Smooth muscle cell (in vitro differentiated cells): ENCODE results near the gene ANKRD63. TPM values are rescaled to one million over a fixed set of nuclear protein-coding genes. Genes with fewer than 3 reads are reported as not detected.

Source experiments
- DNase-seq: peaks from one replicate; lab custom pipeline; 2025; ENCODE audit not compliant: unreplicated experiment; lab: John Stamatoyannopoulos, UW
- H2AFZ ChIP-seq: fragments of 200-600 bp; sonication (generic); 2 replicates; pipeline ENCODE4 v1.6.0; 2016; ENCODE audit warnings: antibody characterized with exemption, low read depth, mild to moderate bottlenecking
- H3F3A ChIP-seq: fragments of 200-600 bp; sonication (generic); 2 replicates; pipeline ENCODE4 v1.6.0; 2017; ENCODE audit warnings: antibody characterized with exemption, low read depth
- H3K27ac ChIP-seq: fragments of 200-600 bp; sonication (generic); 2 replicates; pipeline ENCODE4 v1.5.1; 2016; ENCODE audit warnings: low read depth, mild to moderate bottlenecking
- H3K27me3 ChIP-seq: fragments of 200-600 bp; sonication (generic); 2 replicates; pipeline ENCODE4 v1.6.1; 2016; ENCODE audit warnings: low read depth, mild to moderate bottlenecking
- H3K36me3 ChIP-seq: fragments of 200-600 bp; sonication (generic); 2 replicates; pipeline ENCODE4 v1.5.1; 2016; ENCODE audit warnings: low read depth
- H3K4me1 ChIP-seq: fragments of 200-600 bp; sonication (generic); 2 replicates; pipeline ENCODE4 v1.5.1; 2016; ENCODE audit warnings: low read depth
- H3K4me2 ChIP-seq: fragments of 200-600 bp; sonication (generic); 2 replicates; pipeline ENCODE4 v1.6.0; 2016; ENCODE audit warnings: mild to moderate bottlenecking
- H3K4me3 ChIP-seq: fragments of 200-600 bp; sonication (generic); 2 replicates; pipeline ENCODE4 v1.5.1; 2016; ENCODE audit warnings: mild to moderate bottlenecking
- H3K79me2 ChIP-seq: fragments of 200-600 bp; sonication (generic); 2 replicates; pipeline ENCODE4 v1.6.0; 2016; ENCODE audit warnings: low read depth, mild to moderate bottlenecking
- H3K9ac ChIP-seq: fragments of 200-600 bp; sonication (generic); 2 replicates; pipeline ENCODE4 v1.6.0; 2016; ENCODE audit warnings: low read depth
- H3K9me3 ChIP-seq: fragments of 200-600 bp; sonication (generic); replicated peaks from 2 replicates; pipeline ENCODE4 v1.5.1; 2016; ENCODE audit warnings: low read depth
- H4K20me1 ChIP-seq: fragments of 200-600 bp; sonication (generic); 2 replicates; pipeline ENCODE4 v1.6.0; 2016; ENCODE audit warnings: low read depth
- WGBS: methylation state at CpG from one replicate; pipeline ENCODE4 v1.1.7; 2016; ENCODE audit warnings: low lambda C conversion rate; 5-methylcytosine and 5-hydroxymethylcytosine counted together
- polyA plus RNA-seq: library from polyadenylated mRNA; unstranded; fragments of >200 nt; fragmentation: Nextera tagmentation; extraction: Ambion mirVana; gene quantifications from 2 replicates; pipeline ENCODE4 v1.2.1, GENCODE V29; 2016
- total RNA-seq: library from RNA; depleted of rRNA; stranded (reverse); fragments of >200 nt; gene quantifications from 2 replicates; pipeline ENCODE4 v1.2.3, GENCODE V29; 2014
- TF ChIP-seq, protein P1 (sequence below): fragments of 200-600 bp; sonication (generic); IDR thresholded peaks from 2 replicates; pipeline ENCODE4 v1.5.1; 2017; ENCODE audit warnings: borderline replicate concordance, mild to moderate bottlenecking, antibody characterized with exemption; ENCODE audit not compliant: insufficient read depth, poor library complexity, severe bottlenecking

Gene ANKRD63
- total and polyA plus RNA-seq, 2 experiments from 2014 or later, result not detected

DNA sequence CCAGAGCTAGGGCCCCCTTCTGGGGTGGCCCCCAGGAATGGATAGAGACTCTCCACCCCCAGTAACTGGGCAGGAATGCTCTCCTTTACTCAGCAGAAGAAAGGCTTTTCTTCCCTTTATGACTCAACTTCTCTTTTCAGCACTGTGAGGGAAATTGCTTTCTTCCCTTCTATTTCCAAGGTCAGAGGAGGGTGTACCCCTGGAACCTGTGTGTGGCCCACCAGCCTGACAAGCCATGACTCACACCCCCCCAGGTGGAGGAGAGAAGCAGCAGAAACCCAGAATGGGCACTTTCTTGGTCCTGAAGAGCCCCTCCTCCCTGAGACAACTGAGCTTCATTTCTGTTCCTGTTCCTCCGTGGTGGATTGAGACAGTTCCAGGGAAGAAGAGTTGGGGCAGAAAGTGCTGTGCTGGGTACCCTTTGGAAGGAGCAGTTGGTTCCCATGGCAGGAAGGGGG is 2.7 kb upstream of the ANKRD63 start:
- H3K9me3 ChIP-seq, result no peaks in the 10 kb centered on the region
- H3K4me3 ChIP-seq, result no peak overlapping the region
- 3% methylated on average over 1 of the region's 1 CpG for WGBS
- H3K27ac ChIP-seq, result no peak overlapping the region
- H3K27me3 ChIP-seq, result peaks cover 54% of the 10 kb centered on the region
- no peaks in the 10 kb centered on the region for H3K36me3 ChIP-seq
- TF ChIP-seq, protein P1, sequence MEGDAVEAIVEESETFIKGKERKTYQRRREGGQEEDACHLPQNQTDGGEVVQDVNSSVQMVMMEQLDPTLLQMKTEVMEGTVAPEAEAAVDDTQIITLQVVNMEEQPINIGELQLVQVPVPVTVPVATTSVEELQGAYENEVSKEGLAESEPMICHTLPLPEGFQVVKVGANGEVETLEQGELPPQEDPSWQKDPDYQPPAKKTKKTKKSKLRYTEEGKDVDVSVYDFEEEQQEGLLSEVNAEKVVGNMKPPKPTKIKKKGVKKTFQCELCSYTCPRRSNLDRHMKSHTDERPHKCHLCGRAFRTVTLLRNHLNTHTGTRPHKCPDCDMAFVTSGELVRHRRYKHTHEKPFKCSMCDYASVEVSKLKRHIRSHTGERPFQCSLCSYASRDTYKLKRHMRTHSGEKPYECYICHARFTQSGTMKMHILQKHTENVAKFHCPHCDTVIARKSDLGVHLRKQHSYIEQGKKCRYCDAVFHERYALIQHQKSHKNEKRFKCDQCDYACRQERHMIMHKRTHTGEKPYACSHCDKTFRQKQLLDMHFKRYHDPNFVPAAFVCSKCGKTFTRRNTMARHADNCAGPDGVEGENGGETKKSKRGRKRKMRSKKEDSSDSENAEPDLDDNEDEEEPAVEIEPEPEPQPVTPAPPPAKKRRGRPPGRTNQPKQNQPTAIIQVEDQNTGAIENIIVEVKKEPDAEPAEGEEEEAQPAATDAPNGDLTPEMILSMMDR, result no peak
- H3K79me2 ChIP-seq, result no peaks in the 10 kb centered on the region
- no peak overlapping the region for H3K9ac ChIP-seq
- peaks cover 30% of the 10 kb centered on the region for H3K4me1 ChIP-seq
- peak overlapping the region; percentile 67 for H3K4me2 ChIP-seq
- no peak overlapping the region for H2AFZ ChIP-seq
- H4K20me1 ChIP-seq, result no peaks in the 10 kb centered on the region
- peaks cover 18% of the 10 kb centered on the region for H3F3A ChIP-seq
- no peak for DNase-seq

DNA sequence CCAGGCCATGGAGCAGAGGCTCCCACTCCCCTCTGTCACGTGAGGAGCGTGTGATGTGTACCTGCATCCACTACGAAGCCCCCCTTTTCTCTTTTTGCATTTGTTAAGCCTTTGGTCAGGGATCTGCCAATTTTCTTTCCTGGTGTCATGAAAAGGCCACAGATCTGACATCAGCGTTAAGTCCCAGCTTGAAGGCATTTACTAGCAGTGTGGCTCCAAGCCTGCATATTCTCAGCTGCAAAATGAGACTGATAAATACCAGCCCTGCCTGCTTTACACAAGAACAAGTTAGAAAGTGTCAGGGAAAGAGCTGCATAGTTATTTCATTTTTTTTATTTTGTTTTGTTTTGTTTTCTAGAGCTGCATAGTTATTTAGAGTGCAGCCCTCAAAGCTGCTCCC is 2.3 kb upstream of the ANKRD63 start:
- Histone ChIP-seq H3K9me3 (no peaks in the 10 kb centered on the region), H3K4me3 (no peak overlapping the region), H2AFZ (no peak overlapping the region), H4K20me1 (no peaks in the 10 kb centered on the region), H3K9ac (no peak overlapping the region), H3K27me3 (peaks cover 54% of the 10 kb centered on the region), H3F3A (peaks cover 18% of the 10 kb centered on the region), H3K79me2 (no peaks in the 10 kb centered on the region), H3K27ac (no peak overlapping the region), H3K4me2 (peak overlapping the region; percentile 67), H3K36me3 (no peaks in the 10 kb centered on the region), H3K4me1 (peaks cover 30% of the 10 kb centered on the region)
- WGBS, result 17% methylated on average over 4 of the region's 4 CpGs
- TF ChIP-seq, protein P1, result no peak
- peak; percentile 27 for DNase-seq

DNA sequence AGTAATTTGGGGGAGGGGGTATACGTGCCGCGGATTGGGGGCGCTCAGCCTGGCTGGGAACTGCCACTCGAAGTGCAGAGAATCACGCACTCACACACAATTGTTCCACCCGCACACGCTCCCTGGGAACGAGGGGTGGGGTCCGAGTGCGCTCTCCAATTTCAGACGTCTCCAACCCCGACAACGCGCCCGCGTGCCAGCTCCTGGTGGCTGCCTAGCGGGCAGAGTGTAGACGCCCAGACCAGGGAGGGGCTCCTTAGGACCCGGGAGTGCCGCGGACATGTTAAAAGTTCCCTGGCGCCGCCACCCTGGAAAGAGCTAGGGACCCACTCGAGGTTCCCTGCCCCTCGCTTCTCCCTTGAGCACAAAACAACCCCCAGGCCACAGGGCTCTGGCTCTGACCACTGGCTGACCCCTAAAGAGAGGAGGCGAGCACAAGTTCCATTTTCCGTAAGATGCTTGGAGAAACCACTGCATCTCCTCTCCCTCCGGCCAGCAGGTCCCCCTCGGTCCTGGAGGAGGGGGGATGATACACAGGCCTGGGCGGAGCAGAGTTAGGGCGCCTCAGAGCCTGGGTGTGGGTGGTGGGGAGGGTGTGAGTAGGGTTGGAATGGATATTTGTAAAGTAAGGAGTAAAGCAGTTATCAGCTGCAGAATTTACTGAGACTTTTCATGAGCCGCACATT is 894 bp upstream of the ANKRD63 start:
- Histone ChIP-seq H3K4me1 (peaks cover 30% of the 10 kb centered on the region), H3K9me3 (no peaks in the 10 kb centered on the region), H2AFZ (no peak overlapping the region), H3K27ac (no peak overlapping the region), H4K20me1 (no peaks in the 10 kb centered on the region), H3K4me3 (no peak overlapping the region), H3K36me3 (no peaks in the 10 kb centered on the region), H3K79me2 (no peaks in the 10 kb centered on the region), H3K27me3 (peaks cover 55% of the 10 kb centered on the region), H3F3A (peaks cover 18% of the 10 kb centered on the region), H3K9ac (no peak overlapping the region), H3K4me2 (no peak overlapping the region)
- WGBS, result 27% methylated on average over 31 of the region's 33 CpGs
- no peak for DNase-seq
- TF ChIP-seq, protein P1, result no peak
